Thoracic aorta (tissue), 2 donors: ENCODE results near the gene GABRQ. TPM values are rescaled to one million over a fixed set of nuclear protein-coding genes. Genes with fewer than 3 reads are reported as not detected.
"Not testable (repeated sequence)": the region's sequence is repeated elsewhere in the genome, so short reads cannot be mapped to it uniquely, and the experiment has no call there.

Experiments
- ATAC-seq: fragments of 150-250 bp; one replicate; pipeline ENCODE4 v1.8.0; 2017; ENCODE audit warnings: low read depth; ENCODE audit not compliant: insufficient number of reproducible peaks, low FRiP score
- DNase-seq: peaks from one replicate; pipeline ENCODE4 v3.0.0-alpha.2; 2020; ENCODE audit warnings: low spot score
- H3K27ac ChIP-seq, 2 donors: fragments of 200-600 bp; sonication (generic); 1 replicate in 1 of 2; 2 replicates in 1 of 2; pipeline ENCODE4 v1.5.1; 2016; ENCODE audit warnings: mild to moderate bottlenecking in 2 of 2, moderate library complexity in 2 of 2
- H3K27me3 ChIP-seq: fragments of 200-600 bp; sonication (generic); replicated peaks from 2 replicates; pipeline ENCODE4 v1.6.0; 2016; ENCODE audit warnings: mild to moderate bottlenecking; ENCODE audit not compliant: insufficient read depth
- H3K36me3 ChIP-seq: fragments of 200-600 bp; sonication (generic); one replicate; pipeline ENCODE4 v1.5.1; 2016
- H3K4me1 ChIP-seq, 2 donors: fragments of 200-600 bp; sonication (generic); 1 replicate in 1 of 2; 2 replicates in 1 of 2; pipeline versions ENCODE4 v1.5.1 to v1.6.0; 2016; ENCODE audit warnings: low read depth in 2 of 2, mild to moderate bottlenecking in 1 of 2; ENCODE audit not compliant: control insufficient read depth in 1 of 2
- H3K4me3 ChIP-seq: fragments of 200-600 bp; sonication (generic); 2 replicates; pipeline ENCODE4 v1.5.1; 2016; ENCODE audit warnings: mild to moderate bottlenecking
- H3K9me3 ChIP-seq: fragments of 200-600 bp; sonication (generic); 2 replicates; pipeline ENCODE4 v1.5.1; 2016
- CTCF ChIP-seq: fragments of 200-600 bp; sonication (generic); IDR thresholded peaks from one replicate; pipeline ENCODE4 v1.5.1; 2019; ENCODE audit warnings: antibody characterized with exemption
- total RNA-seq, 2 donors: library from RNA; depleted of rRNA; stranded (reverse); fragments of >200 nt; gene quantifications; one replicate each; pipeline versions ENCODE4 v1.1.0 to v1.2.3, GENCODE V29; 2016

Gene GABRQ
- total RNA-seq, 2 donors from 2014 or later = not detected

- ATAC-seq (no peak), DNase-seq (no peak)
- no peak overlapping the region for H3K4me3 ChIP-seq
- H3K27me3 ChIP-seq = no peaks in the 10 kb centered on the region
- H3K4me1 ChIP-seq = no peaks in the 10 kb centered on the region
- H3K27ac ChIP-seq = no peak overlapping the region
- TF ChIP-seq CTCF = no peak
- H3K9me3 ChIP-seq = no peaks in the 10 kb centered on the region
- no peaks in the 10 kb centered on the region for H3K36me3 ChIP-seq
Measured at GRCh38 chrX:152658302-152658701, 20.6 kb downstream of the GABRQ start.

GRCh38 chrX:152663086-152663485 is 25.4 kb downstream of the GABRQ start:
- ATAC-seq (no peak), DNase-seq (no peak)
- H3K4me3 ChIP-seq = no peak overlapping the region
- no peaks in the 10 kb centered on the region for H3K9me3 ChIP-seq
- H3K36me3 ChIP-seq = no peaks in the 10 kb centered on the region
- no peak for TF ChIP-seq CTCF
- no peak overlapping the region for H3K27ac ChIP-seq
- no peaks in the 10 kb centered on the region for H3K4me1 ChIP-seq
- no peaks in the 10 kb centered on the region for H3K27me3 ChIP-seq

DNA sequence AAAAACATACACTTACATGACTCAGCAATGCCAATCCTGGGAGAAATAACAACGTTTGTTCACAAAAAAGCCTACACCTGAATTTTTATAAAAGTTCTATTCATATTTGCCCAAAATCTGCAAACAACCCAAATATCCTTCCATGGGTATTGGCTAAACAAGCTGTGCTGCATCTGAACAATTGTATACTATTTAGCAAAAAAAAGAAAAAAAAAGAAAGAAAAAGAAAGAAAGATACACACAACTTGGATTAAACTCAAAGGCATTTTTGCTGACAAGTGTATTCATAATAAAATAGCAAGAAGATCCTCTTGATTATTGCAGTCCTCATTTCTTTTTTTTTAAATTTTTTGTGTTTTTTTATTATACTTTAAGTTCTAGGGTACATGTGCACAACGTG is 36.4 kb downstream of the GABRQ start:
- TF ChIP-seq CTCF = no peak
- Histone ChIP-seq H3K27ac (no peak overlapping the region), H3K36me3 (no peaks in the 10 kb centered on the region), H3K27me3 (no peaks in the 10 kb centered on the region), H3K9me3 (no peaks in the 10 kb centered on the region), H3K4me1 (no peaks in the 10 kb centered on the region), H3K4me3 (no peak overlapping the region)
- ATAC-seq (no peak), DNase-seq (no peak)

- not testable (repeated sequence) for ATAC-seq, H3K27me3 ChIP-seq, H3K27ac ChIP-seq, H3K4me1 ChIP-seq, H3K9me3 ChIP-seq, H3K4me3 ChIP-seq, H3K36me3 ChIP-seq, DNase-seq
Measured at GRCh38 chrX:152674652-152675051, 37.0 kb downstream of the GABRQ start.

- H3K36me3 ChIP-seq, H3K9me3 ChIP-seq, H3K4me3 ChIP-seq, H3K27ac ChIP-seq, DNase-seq, H3K27me3 ChIP-seq, ATAC-seq, H3K4me1 ChIP-seq: not testable (repeated sequence)
Measured at GRCh38 chrX:152681012-152681411, 43.3 kb downstream of the GABRQ start.

GRCh38 chrX:152697952-152698931 is 60.5 kb downstream of the GABRQ start, which contains the start of gene MAGEA3:
Gene MAGEA3, plus strand, starts transcription at chrX:152698794. Its CDS starts 2,039 bp downstream, at chrX:152700833.
- DNase-seq, H3K4me1 ChIP-seq, H3K36me3 ChIP-seq, H3K27ac ChIP-seq, H3K27me3 ChIP-seq, H3K9me3 ChIP-seq, H3K4me3 ChIP-seq, ATAC-seq: not testable (repeated sequence)

- H3K27me3 ChIP-seq, H3K9me3 ChIP-seq, H3K36me3 ChIP-seq, H3K4me3 ChIP-seq, ATAC-seq, H3K27ac ChIP-seq, H3K4me1 ChIP-seq, DNase-seq: not testable (repeated sequence)
Measured at GRCh38 chrX:152700390-152700789, 62.7 kb downstream of the GABRQ start.

- not testable (repeated sequence) for H3K4me1 ChIP-seq, H3K27ac ChIP-seq, H3K4me3 ChIP-seq, H3K9me3 ChIP-seq, H3K27me3 ChIP-seq, DNase-seq, ATAC-seq, H3K36me3 ChIP-seq
Measured at GRCh38 chrX:152706500-152706899, 68.8 kb downstream of the GABRQ start.
